ENCODE measurements around the gene KRT33A.

Gene KRT33A

GRCh38 chr17:41325611-41326010 lies 25.0 kb downstream of the KRT33A start:
- H4K20me1 ChIP-seq (ENCODE audit: insufficient read depth, low read length) = no peaks in the 10 kb centered on the region; the same call in 1 of the 2 replicates
- no peak for DNase-seq
- no peak overlapping the region for H3K9ac ChIP-seq (ENCODE audit: low read depth, low read length)
- H3K4me3 ChIP-seq (ENCODE audit: low read depth in 1 of 2, low read length in 2 of 2) = no peak overlapping the region
- H3K4me1 ChIP-seq (ENCODE audit: insufficient read depth, low read length) = no peaks in the 10 kb centered on the region
- no peak overlapping the region; the same call in 1 of the 2 replicates for H2AFZ ChIP-seq (ENCODE audit: low read depth, low read length)
- no peak overlapping the region for H3K4me2 ChIP-seq (ENCODE audit: insufficient read depth, low read length)
- H3K27ac ChIP-seq (ENCODE audit: low read length) = no peak overlapping the region
- TF ChIP-seq CTCF (IDR thresholded peaks at IDR 0.05; ENCODE audit: borderline replicate concordance, extremely low read depth, low read length, poor library complexity, severe bottlenecking) = no peak
- no peak for TF ChIP-seq EZH2 (IDR thresholded peaks at IDR 0.05; ENCODE audit: borderline replicate concordance, low read depth, low read length, severe bottlenecking)
- H3K79me2 ChIP-seq (ENCODE audit: insufficient read depth, low read length) = no peaks in the 10 kb centered on the region
- no peaks in the 10 kb centered on the region for H3K36me3 ChIP-seq (ENCODE audit: insufficient read depth, low read length)
- H3K9me3 ChIP-seq (ENCODE audit: insufficient read depth, low read length, severe bottlenecking) = no peaks in the 10 kb centered on the region
- no peak for ATAC-seq (ENCODE audit: insufficient read depth, low read depth)
- no peaks in the 10 kb centered on the region for H3K27me3 ChIP-seq (ENCODE audit: insufficient read depth, low read length, poor library complexity)

DNA sequence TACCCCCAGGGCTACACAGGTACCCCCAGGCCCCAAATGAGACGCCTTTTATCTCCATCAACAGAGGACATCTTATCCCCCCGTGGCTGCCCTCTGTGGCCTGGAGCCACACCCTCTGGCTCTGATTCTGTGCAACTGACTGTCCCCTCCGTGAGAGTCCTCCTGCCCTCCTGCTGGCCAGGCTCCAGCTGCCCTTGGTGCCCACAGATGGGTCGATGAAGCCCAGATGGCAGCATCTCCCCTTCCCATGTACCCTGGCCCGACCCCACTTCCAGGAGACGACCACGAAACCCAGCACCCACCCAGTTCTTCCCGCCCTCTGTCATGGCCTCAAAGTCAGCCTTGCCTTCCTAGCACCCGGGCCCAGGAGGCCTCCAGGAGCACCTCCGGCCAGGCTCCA lies 25.5 kb downstream of the KRT33A start:
- Histone ChIP-seq H3K9me3 (ENCODE audit: insufficient read depth, low read length, severe bottlenecking) (no peaks in the 10 kb centered on the region), H4K20me1 (ENCODE audit: insufficient read depth, low read length) (no peaks in the 10 kb centered on the region; the same call in 1 of the 2 replicates), H3K36me3 (ENCODE audit: insufficient read depth, low read length) (no peaks in the 10 kb centered on the region), H2AFZ (ENCODE audit: low read depth, low read length) (no peak overlapping the region), H3K4me2 (ENCODE audit: insufficient read depth, low read length) (no peak overlapping the region), H3K4me3 (ENCODE audit: low read depth in 1 of 2, low read length in 2 of 2) (no peak overlapping the region), H3K4me1 (ENCODE audit: insufficient read depth, low read length) (no peaks in the 10 kb centered on the region), H3K27ac (ENCODE audit: low read length) (no peak overlapping the region), H3K79me2 (ENCODE audit: insufficient read depth, low read length) (no peaks in the 10 kb centered on the region), H3K9ac (ENCODE audit: low read depth, low read length) (no peak overlapping the region), H3K27me3 (ENCODE audit: insufficient read depth, low read length, poor library complexity) (no peaks in the 10 kb centered on the region)
- DNase-seq = no peak
- no peak for ATAC-seq (ENCODE audit: insufficient read depth, low read depth)
- no peak for TF ChIP-seq EZH2 (IDR thresholded peaks at IDR 0.05; ENCODE audit: borderline replicate concordance, low read depth, low read length, severe bottlenecking)
- no peak for TF ChIP-seq CTCF (IDR thresholded peaks at IDR 0.05; ENCODE audit: borderline replicate concordance, extremely low read depth, low read length, poor library complexity, severe bottlenecking)

DNA sequence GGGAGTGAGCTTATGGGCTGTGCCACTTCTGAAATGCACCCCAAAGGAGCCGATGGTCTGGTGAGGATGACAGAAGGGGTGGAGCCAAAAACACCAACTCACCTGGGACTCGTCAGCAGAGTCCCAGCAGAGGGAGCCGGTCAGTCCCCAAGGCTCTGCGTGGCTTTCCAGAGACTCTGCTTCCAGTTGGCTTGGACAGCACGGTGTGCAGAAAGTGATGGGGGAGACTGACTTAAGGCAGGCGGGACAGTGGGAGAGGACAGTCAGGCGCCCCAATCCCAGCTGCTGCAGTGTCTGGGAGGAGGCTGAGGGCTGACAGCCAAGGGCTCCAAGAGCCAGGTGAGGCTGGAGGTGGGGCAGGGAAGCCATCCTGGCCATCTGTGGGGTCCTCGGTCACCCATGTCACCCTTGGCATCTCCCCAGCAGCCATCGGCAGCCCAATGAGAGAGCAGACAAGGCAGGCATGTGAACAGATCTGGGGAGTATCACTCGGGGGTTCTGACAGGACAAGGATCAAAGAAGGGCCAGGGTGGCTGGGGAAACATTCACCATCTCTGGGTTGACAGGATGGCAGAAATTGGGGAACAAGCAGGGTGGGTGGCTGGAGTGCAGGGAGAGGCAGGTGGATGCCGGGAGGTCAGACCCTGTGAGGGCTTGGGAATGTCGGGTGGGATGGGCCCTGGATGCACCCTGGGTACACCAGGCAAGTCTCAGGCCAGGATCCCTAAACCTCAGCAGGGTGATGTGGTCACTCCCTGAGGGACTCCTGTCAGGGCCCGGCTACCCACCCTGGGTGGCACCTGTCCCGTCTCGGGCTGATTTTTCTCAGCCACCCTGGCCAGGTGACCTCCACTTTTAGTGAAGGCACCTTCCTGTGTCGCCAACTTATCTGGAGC lies 26.2 kb downstream of the KRT33A start:
- no peak overlapping the region for H2AFZ ChIP-seq (ENCODE audit: low read depth, low read length)
- no peaks in the 10 kb centered on the region; the same call in 1 of the 2 replicates for H4K20me1 ChIP-seq (ENCODE audit: insufficient read depth, low read length)
- no peaks in the 10 kb centered on the region for H3K79me2 ChIP-seq (ENCODE audit: insufficient read depth, low read length)
- H3K9me3 ChIP-seq (ENCODE audit: insufficient read depth, low read length, severe bottlenecking) = no peaks in the 10 kb centered on the region
- ATAC-seq (ENCODE audit: insufficient read depth, low read depth) (no peak), DNase-seq (no peak)
- H3K9ac ChIP-seq (ENCODE audit: low read depth, low read length) = no peak overlapping the region
- no peak for TF ChIP-seq EZH2 (IDR thresholded peaks at IDR 0.05; ENCODE audit: borderline replicate concordance, low read depth, low read length, severe bottlenecking)
- no peak for TF ChIP-seq CTCF (IDR thresholded peaks at IDR 0.05; ENCODE audit: borderline replicate concordance, extremely low read depth, low read length, poor library complexity, severe bottlenecking)
- H3K27me3 ChIP-seq (ENCODE audit: insufficient read depth, low read length, poor library complexity) = no peaks in the 10 kb centered on the region
- no peaks in the 10 kb centered on the region for H3K36me3 ChIP-seq (ENCODE audit: insufficient read depth, low read length)
- no peak overlapping the region for H3K4me3 ChIP-seq (ENCODE audit: low read depth in 1 of 2, low read length in 2 of 2)
- no peak overlapping the region for H3K4me2 ChIP-seq (ENCODE audit: insufficient read depth, low read length)
- no peaks in the 10 kb centered on the region for H3K4me1 ChIP-seq (ENCODE audit: insufficient read depth, low read length)
- H3K27ac ChIP-seq (ENCODE audit: low read length) = no peak overlapping the region

Measured in DND-41 (cell line).